HG03066 (cell line): Measurements from ENCODE around the gene TNNI3K.

Experiments used
- ATAC-seq: cut with Tn5 transposase; IDR thresholded peaks from one replicate; pipeline ENCODE4 v1.9.1; 2021; ENCODE audit warnings: low read depth; ENCODE audit not compliant: unreplicated experiment

Gene TNNI3K

GRCh38 chr1:74429580-74429979, 194.4 kb downstream of the TNNI3K start:
- ATAC-seq, result no peak

- no peak for ATAC-seq
These were observed 195.3 kb downstream of the TNNI3K start for GRCh38 chr1:74430342-74430934.

GRCh38 chr1:74431531-74431930, 196.3 kb downstream of the TNNI3K start:
- ATAC-seq, result no peak

GRCh38 chr1:74432325-74432724, 197.1 kb downstream of the TNNI3K start:
- no peak for ATAC-seq

GRCh38 chr1:74434321-74434720, 199.1 kb downstream of the TNNI3K start:
- ATAC-seq, result no peak

GRCh38 chr1:74436078-74436477, 200.9 kb downstream of the TNNI3K start:
- no peak for ATAC-seq

GRCh38 chr1:74437035-74437434, 201.8 kb downstream of the TNNI3K start:
- no peak for ATAC-seq

- no peak for ATAC-seq
These were observed 216.8 kb downstream of the TNNI3K start for GRCh38 chr1:74452035-74452434.

GRCh38 chr1:74453277-74453676, 218.1 kb downstream of the TNNI3K start:
- ATAC-seq, result no peak

GRCh38 chr1:74455390-74455789, 220.2 kb downstream of the TNNI3K start:
- no peak for ATAC-seq

GRCh38 chr1:74457253-74457652, 222.1 kb downstream of the TNNI3K start:
- no peak for ATAC-seq

- ATAC-seq, result no peak
These were observed 228.3 kb downstream of the TNNI3K start for GRCh38 chr1:74463333-74463988.

- ATAC-seq, result no peak
These were observed 228.8 kb downstream of the TNNI3K start for GRCh38 chr1:74464037-74464436.

GRCh38 chr1:74465193-74465681, 230.1 kb downstream of the TNNI3K start:
- ATAC-seq, result no peak

GRCh38 chr1:74467786-74468377, 232.7 kb downstream of the TNNI3K start:
- ATAC-seq, result no peak

- ATAC-seq, result no peak
These were observed 233.9 kb downstream of the TNNI3K start for GRCh38 chr1:74468982-74469603.

- ATAC-seq, result no peak
These were observed 235.1 kb downstream of the TNNI3K start for GRCh38 chr1:74470251-74470650.

GRCh38 chr1:74470936-74471335, 235.7 kb downstream of the TNNI3K start:
- no peak for ATAC-seq

- no peak for ATAC-seq
These were observed 236.3 kb downstream of the TNNI3K start for GRCh38 chr1:74471470-74471869.

GRCh38 chr1:74474585-74474984, 239.4 kb downstream of the TNNI3K start:
- ATAC-seq, result no peak

- ATAC-seq, result no peak
These were observed 243.8 kb downstream of the TNNI3K start for GRCh38 chr1:74478979-74479378.

- no peak for ATAC-seq
These were observed 244.9 kb downstream of the TNNI3K start for GRCh38 chr1:74480068-74480467.
